K562 (cell line): ENCODE measurements around the gene RASSF3. TPM values are rescaled to one million over a fixed set of nuclear protein-coding genes. Genes with fewer than 3 reads are reported as not detected.
A peak's percentile ranks its signal among the peaks of the same experiment; 100 is the strongest.

Source experiments
- ARHGAP35 ChIP-seq: fragments of 450-650 bp; IDR thresholded peaks from 2 replicates; pipeline ENCODE4 v1.6.1; 2018; ENCODE audit not compliant: partially characterized antibody
- ARID1B ChIP-seq: fragments of 450-650 bp; IDR thresholded peaks from 2 replicates; pipeline ENCODE4 v1.6.1; 2016; ENCODE audit warnings: antibody characterized with exemption, mild to moderate bottlenecking, inconsistent platforms
- BACH1 ChIP-seq: fragments of 200-800 bp; sonication (Bioruptor generic); IDR thresholded peaks from 2 replicates; pipeline ENCODE4 v1.6.1; 2016; ENCODE audit warnings: missing genetic modification characterization, missing compliant biosample characterization
- C11orf30 ChIP-seq: fragments of 450-650 bp; IDR thresholded peaks from 2 replicates; pipeline ENCODE4 v1.6.1; 2016; ENCODE audit warnings: low read depth, mild to moderate bottlenecking
- E4F1 ChIP-seq: fragments of 250-450 bp; sonication (Bioruptor Pico); IDR thresholded peaks from 2 replicates; pipeline ENCODE4 v1.5.0; 2021; ENCODE audit warnings: mild to moderate bottlenecking, borderline replicate concordance
- FOXM1 ChIP-seq, 2 experiments: fragments of 450-650 bp in 1 of 2; sonication (generic) in 1 of 2; formaldehyde crosslinking in 1 of 2; IDR thresholded peaks; 2 replicates each; pipeline versions ENCODE4 v1.6.1 to v1.9.0; 2017 to 2022; ENCODE audit warnings: low read depth in 2 of 2, mild to moderate bottlenecking in 2 of 2, missing genetic modification reagents in 1 of 2, moderate library complexity in 1 of 2
- FUS ChIP-seq: fragments of 200-400 bp; formaldehyde crosslinking; optimal IDR thresholded peaks from 2 replicates; pipeline ENCODE3; 2017; ENCODE audit warnings: low read depth, low read length
- MCM7 ChIP-seq, 2 experiments: fragments of 450-650 bp; IDR thresholded peaks; 2 replicates each; pipeline ENCODE4 v1.6.1; 2016 to 2018
- MEIS2 ChIP-seq: fragments of 450-650 bp; IDR thresholded peaks from 2 replicates; pipeline ENCODE4 v1.6.1; 2014; ENCODE audit warnings: mild to moderate bottlenecking; ENCODE audit not compliant: partially characterized antibody
- NONO ChIP-seq, 2 experiments: fragments of 200-400 bp in 1 of 2; fragments of 450-650 bp in 1 of 2; formaldehyde crosslinking in 1 of 2; IDR thresholded peaks; 2 replicates each; pipeline ENCODE4 v1.6.1; 2017; ENCODE audit warnings: low read depth in 2 of 2, mild to moderate bottlenecking in 2 of 2, moderate library complexity in 2 of 2, low read length in 1 of 2
- PRPF4 ChIP-seq: fragments of 200-400 bp; formaldehyde crosslinking; IDR thresholded peaks from one replicate; pipeline ENCODE4 v1.6.1; 2017; ENCODE audit warnings: low read length, low read depth, mild to moderate bottlenecking; ENCODE audit not compliant: insufficient read depth, poor library complexity, severe bottlenecking
- RAD21 ChIP-seq, 2 experiments: fragments of 250-450 bp in 1 of 2; fragments of 450-650 bp in 1 of 2; sonication (Bioruptor Pico) in 1 of 2; formaldehyde crosslinking in 1 of 2; IDR thresholded peaks in 1 of 2; conservative IDR thresholded peaks in 1 of 2; 2 replicates each; pipeline versions ENCODE4 v1.4.0 to v1.8.0; 2020 to 2022; ENCODE audit warnings: mild to moderate bottlenecking in 2 of 2, moderate library complexity in 1 of 2
- RBM22 ChIP-seq: fragments of 200-400 bp; formaldehyde crosslinking; IDR thresholded peaks from 2 replicates; pipeline ENCODE4 v1.6.1; 2018; ENCODE audit warnings: low read length, low read depth; ENCODE audit not compliant: poor library complexity, severe bottlenecking
- RNF2 ChIP-seq: sonication (generic); IDR thresholded peaks from 2 replicates; pipeline ENCODE4 v1.6.1; 2016
- SAP30 ChIP-seq: fragments of 200-600 bp; sonication (generic); IDR thresholded peaks from 2 replicates; pipeline ENCODE4 v1.6.1; 2012; ENCODE audit warnings: borderline replicate concordance, low read depth, mild to moderate bottlenecking, moderate library complexity, low read length, control low read depth, inconsistent platforms; ENCODE audit not compliant: insufficient read depth, poor library complexity, severe bottlenecking
- SMAD1 ChIP-seq: fragments of 150-350 bp; IDR thresholded peaks from 2 replicates; pipeline ENCODE4 v1.6.1; 2014; ENCODE audit warnings: low read length, low read depth; ENCODE audit not compliant: partially characterized antibody
- SMARCC2 ChIP-seq: fragments of 450-650 bp; IDR thresholded peaks from 2 replicates; pipeline ENCODE4 v1.6.1; 2017; ENCODE audit warnings: antibody characterized with exemption, moderate library complexity, mild to moderate bottlenecking, low read depth
- TCFL5 ChIP-seq: fragments of 250-450 bp; sonication (Bioruptor Pico); conservative IDR thresholded peaks from 2 replicates; pipeline ENCODE4 v1.6.1; 2021; ENCODE audit warnings: mild to moderate bottlenecking, moderate library complexity, matching md5 sums
- TRIM24 ChIP-seq, 2 experiments: fragments of 450-650 bp; IDR thresholded peaks; 2 replicates each; pipeline ENCODE4 v1.6.1; 2016
- ZNF277 ChIP-seq: fragments of 250-450 bp; sonication (Bioruptor Pico); IDR thresholded peaks from 2 replicates; pipeline ENCODE4 v1.8.0; 2022; ENCODE audit warnings: inconsistent platforms, mild to moderate bottlenecking, moderate library complexity, borderline replicate concordance
- ZNF586 ChIP-seq: fragments of 450-650 bp; formaldehyde crosslinking; conservative IDR thresholded peaks from 2 replicates; pipeline ENCODE4 v1.4.0; 2020; ENCODE audit warnings: mild to moderate bottlenecking, moderate library complexity
- ZNF75A ChIP-seq: fragments of 450-650 bp; formaldehyde crosslinking; IDR thresholded peaks from 2 replicates; pipeline ENCODE4 v1.4.0; 2020; ENCODE audit warnings: mild to moderate bottlenecking
- polyA plus RNA-seq, 8 experiments: library from polyadenylated mRNA; depleted of rRNA in 4 of 8; stranded (reverse) in 5 of 8; unstranded in 3 of 8; fragments of >200 nt; fragmentation: Nextera tagmentation in 2 of 8; fragmentation: Illumina TruSeq in 1 of 8; extraction: Ambion mirVana in 2 of 8; extraction: Trizol in 1 of 8; gene quantifications; 2 replicates each; pipeline versions ENCODE4 v1.2.1 to v1.2.3, GENCODE V29; 2011 to 2014; ENCODE audit warnings: inconsistent platforms in 1 of 8, missing spikeins in 1 of 8
- total RNA-seq, 7 experiments: library from RNA; depleted of rRNA in 6 of 7; stranded (reverse); fragments of >200 nt in 6 of 7; fragmentation: Illumina TruSeq in 2 of 7; extraction: Trizol in 2 of 7; gene quantifications; 2 replicates each; pipeline versions ENCODE4 v1.2.1 to v1.2.3, GENCODE V29; 2011 to 2021; ENCODE audit warnings: low replicate concordance in 1 of 7
- TF ChIP-seq, protein P1 (sequence below): fragments of 250-450 bp; sonication (Bioruptor Pico); IDR thresholded peaks from 2 replicates; pipeline ENCODE4 v1.4.0; 2020

Gene RASSF3
- total and polyA plus RNA-seq, 9 of the 15 experiments (the other 6 are each of a cell fraction or from before 2014, with no cell fraction given), result 3.7 to 39.2 (median 20.2) TPM

DNA sequence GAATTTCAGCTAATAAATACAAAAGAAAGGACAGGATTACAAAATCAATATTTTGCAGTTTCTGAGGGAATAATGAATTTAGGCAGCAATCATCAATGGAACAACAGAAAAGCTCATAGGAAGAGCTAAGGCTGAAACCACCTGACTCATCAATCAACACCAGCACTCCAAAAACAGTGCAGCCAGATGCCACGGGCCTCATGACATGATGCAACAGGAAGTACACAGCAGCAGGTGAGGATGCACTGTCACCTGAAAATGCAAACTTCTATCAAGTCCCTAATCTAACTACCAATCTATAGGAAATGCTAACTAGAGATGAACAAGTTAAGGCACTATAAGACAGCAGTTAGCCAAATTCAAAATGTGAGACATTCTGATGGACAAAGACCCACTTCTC lies 127.2 kb downstream of the RASSF3 start (continued):
- TF ChIP-seq PRPF4 (no peak), E4F1 (CRISPR knock-in tag) (no peak), RBM22 (no peak), SMAD1 (no peak), ZNF586 (CRISPR knock-in tag) (no peak), RNF2 (no peak), MEIS2 (peak; percentile 82), FOXM1 (IDR thresholded peaks at IDR 0.05; ENCODE audit: low read depth) (no peak), FOXM1 (CRISPR knock-in tag; IDR thresholded peaks at IDR 0.05; ENCODE audit: low read depth) (no peak), TCFL5 (CRISPR knock-in tag) (no peak), SAP30 (no peak), C11orf30 (peak; percentile 78), MCM7 (IDR thresholded peaks at IDR 0.05) (no peak), SMARCC2 (no peak), RAD21 (CRISPR knock-in tag; conservative IDR thresholded peaks at IDR 0.05 in 1 of 2, IDR thresholded peaks at IDR 0.05 in 1 of 2) (no peak), ARID1B (peak; percentile 16; the same call in 1 of the 2 replicates), ARHGAP35 (no peak), FUS (no peak), ZNF277 (CRISPR knock-in tag) (no peak), TRIM24 (IDR thresholded peaks at IDR 0.05) (peak in 1 of 2 experiments; percentile 43; a peak in 2 of 4 replicates), NONO (IDR thresholded peaks at IDR 0.05; ENCODE audit: low read depth in 2 of 2, low read length in 1 of 2) (no peak), ZNF75A (CRISPR knock-in tag) (no peak), BACH1 (tag) (no peak)
- TF ChIP-seq, protein P1, sequence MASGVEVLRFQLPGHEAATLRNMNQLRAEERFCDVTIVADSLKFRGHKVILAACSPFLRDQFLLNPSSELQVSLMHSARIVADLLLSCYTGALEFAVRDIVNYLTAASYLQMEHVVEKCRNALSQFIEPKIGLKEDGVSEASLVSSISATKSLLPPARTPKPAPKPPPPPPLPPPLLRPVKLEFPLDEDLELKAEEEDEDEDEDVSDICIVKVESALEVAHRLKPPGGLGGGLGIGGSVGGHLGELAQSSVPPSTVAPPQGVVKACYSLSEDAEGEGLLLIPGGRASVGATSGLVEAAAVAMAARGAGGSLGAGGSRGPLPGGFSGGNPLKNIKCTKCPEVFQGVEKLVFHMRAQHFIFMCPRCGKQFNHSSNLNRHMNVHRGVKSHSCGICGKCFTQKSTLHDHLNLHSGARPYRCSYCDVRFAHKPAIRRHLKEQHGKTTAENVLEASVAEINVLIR (CRISPR knock-in tag), result no peak
